H1 (cell line): ENCODE data around the gene EPHB3. TPM values are rescaled to one million over a fixed set of nuclear protein-coding genes. Genes with fewer than 3 reads are reported as not detected.

ENCODE experiments used
- CTCF ChIA-PET: fragments of 300-600 bp; sonication (Branson Sonifier 250); formaldehyde crosslinking; loops from one replicate; lab custom pipeline; 2021; ENCODE audit not compliant: partially characterized antibody; lab: Charles Lee
- POLR2A ChIA-PET: fragments of 300-600 bp; sonication (Branson Sonifier 250); formaldehyde crosslinking; loops from one replicate; lab custom pipeline; 2021; ENCODE audit warnings: inconsistent platforms; ENCODE audit not compliant: partially characterized antibody; lab: Charles Lee
- DNase-seq, 2 experiments: peaks; one replicate each; pipeline versions ENCODE4 v3.0.0 to v3.0.0-alpha.2; 2010 to 2022; ENCODE audit warnings: low spot score in 2 of 2, low read depth in 1 of 2, mixed read lengths in 1 of 2
- FAIRE-seq: peaks from 2 replicates; lab custom pipeline; 2011; peaks lifted over from hg19 to GRCh38; lab: Jason Lieb, UNC
- H2AFZ ChIP-seq: 2 replicates; pipeline ENCODE4 v1.8.1; 2012; ENCODE audit warnings: low read length, inconsistent platforms
- H2AK5ac ChIP-seq: 2 replicates; pipeline ENCODE4 v1.6.1; 2013; ENCODE audit warnings: low read depth, low read length
- H2BK120ac ChIP-seq: replicated peaks from 2 replicates; pipeline ENCODE3; 2013; ENCODE audit warnings: low read depth, low read length, inconsistent platforms
- H2BK12ac ChIP-seq: 2 replicates; pipeline ENCODE4 v1.6.1; 2013; ENCODE audit warnings: low read depth, low read length
- H2BK15ac ChIP-seq: 2 replicates; pipeline ENCODE4 v1.6.1; 2013; ENCODE audit warnings: low read length
- H2BK20ac ChIP-seq: 2 replicates; pipeline ENCODE4 v1.6.1; 2013; ENCODE audit warnings: low read length
- H2BK5ac ChIP-seq: 2 replicates; pipeline ENCODE4 v1.6.1; 2013; ENCODE audit warnings: low read depth, low read length
- H3K14ac ChIP-seq: 2 replicates; pipeline ENCODE4 v1.6.1; 2013; ENCODE audit warnings: inconsistent platforms; ENCODE audit not compliant: insufficient read length
- H3K18ac ChIP-seq: 2 replicates; pipeline ENCODE4 v1.6.1; 2013; ENCODE audit warnings: low read length; ENCODE audit errors: extremely low read depth
- H3K23ac ChIP-seq: 2 replicates; pipeline ENCODE4 v1.6.1; 2013; ENCODE audit warnings: inconsistent platforms; ENCODE audit not compliant: insufficient read length
- H3K23me2 ChIP-seq: 2 replicates; pipeline ENCODE4 v1.6.1; 2013; ENCODE audit warnings: low read depth, low read length
- H3K27ac ChIP-seq: 2 replicates; pipeline ENCODE4 v1.6.1; 2011; ENCODE audit warnings: low read depth, low read length, inconsistent platforms
- H3K27me3 ChIP-seq, 4 experiments: replicated peaks in 1 of 4; 1 replicate in 1 of 4; 2 replicates in 3 of 4; pipeline versions ENCODE4 v1.6.1 to v1.8.1; 2011 to 2013; ENCODE audit warnings: low read length in 3 of 4, mild to moderate bottlenecking in 3 of 4, inconsistent platforms in 2 of 4, mixed read lengths in 2 of 4, moderate library complexity in 1 of 4; ENCODE audit not compliant: control insufficient read depth in 3 of 4, insufficient read depth in 3 of 4; ENCODE audit errors: extremely low read depth in 1 of 4
- H3K36me3 ChIP-seq, 4 experiments: 2 replicates each; pipeline versions ENCODE4 v1.6.1 to v1.8.1; 2011 to 2013; ENCODE audit warnings: mild to moderate bottlenecking in 4 of 4, low read length in 3 of 4, moderate library complexity in 2 of 4, control low read depth in 1 of 4, inconsistent platforms in 1 of 4; ENCODE audit not compliant: insufficient read depth in 4 of 4, control insufficient read depth in 2 of 4
- H3K4ac ChIP-seq: replicated peaks from 2 replicates; pipeline ENCODE3; 2013; ENCODE audit warnings: low read length, low read depth, mixed read lengths, inconsistent platforms; ENCODE audit not compliant: insufficient read length
- H3K4me1 ChIP-seq, 4 experiments: replicated peaks in 1 of 4; 1 replicate in 1 of 4; 2 replicates in 3 of 4; pipeline versions ENCODE4 v1.6.1 to v1.8.1; 2011 to 2013; ENCODE audit warnings: low read length in 3 of 4, inconsistent platforms in 2 of 4, mixed read lengths in 1 of 4; ENCODE audit not compliant: insufficient read depth in 4 of 4, control insufficient read depth in 3 of 4
- H3K4me2 ChIP-seq, 2 experiments: 2 replicates each; pipeline versions ENCODE4 v1.6.1 to v1.8.1; 2011 to 2013; ENCODE audit warnings: low read depth in 2 of 2, low read length in 2 of 2, control low read depth in 1 of 2, inconsistent platforms in 1 of 2, mild to moderate bottlenecking in 1 of 2; ENCODE audit not compliant: insufficient read depth in 1 of 2
- H3K4me3 ChIP-seq, 4 experiments: fragments of 200-600, 300-600 bp in 1 of 4; sonication (generic), shearing (Covaris generic), sonication (Bioruptor Twin) in 1 of 4; 2 replicates each; pipeline versions ENCODE4 v1.5.1 to v1.8.1; 2011 to 2016; ENCODE audit warnings: low read length in 4 of 4, low read depth in 3 of 4, control low read depth in 2 of 4, inconsistent platforms in 2 of 4, mild to moderate bottlenecking in 2 of 4, mixed read lengths in 1 of 4, moderate library complexity in 1 of 4; ENCODE audit not compliant: insufficient read depth in 2 of 4; ENCODE audit errors: extremely low read depth in 1 of 4
- H3K56ac ChIP-seq: replicated peaks from 2 replicates; pipeline ENCODE3; 2013; ENCODE audit warnings: low read depth, mild to moderate bottlenecking, mixed read lengths, low read length, inconsistent platforms; ENCODE audit not compliant: insufficient read length
- H3K79me1 ChIP-seq: 2 replicates; pipeline ENCODE4 v1.6.1; 2013; ENCODE audit warnings: low read depth, low read length, control low read depth
- H3K79me2 ChIP-seq, 2 experiments: 2 replicates each; pipeline versions ENCODE4 v1.6.1 to v1.8.1; 2012 to 2013; ENCODE audit warnings: low read length in 2 of 2, mild to moderate bottlenecking in 2 of 2, inconsistent platforms in 1 of 2; ENCODE audit not compliant: insufficient read depth in 2 of 2, control insufficient read depth in 1 of 2
- H3K9ac ChIP-seq, 4 experiments: replicated peaks in 1 of 4; 1 replicate in 1 of 4; 2 replicates in 3 of 4; pipeline versions ENCODE4 v1.6.1 to v1.8.1; 2011 to 2013; ENCODE audit warnings: low read depth in 3 of 4, low read length in 3 of 4, control low read depth in 2 of 4, mild to moderate bottlenecking in 2 of 4, moderate library complexity in 2 of 4, inconsistent platforms in 1 of 4; ENCODE audit errors: extremely low read depth in 1 of 4
- H3K9me3 ChIP-seq, 2 experiments: 2 replicates each; pipeline versions ENCODE4 v1.6.1 to v1.8.1; 2012 to 2013; ENCODE audit warnings: mild to moderate bottlenecking in 2 of 2, moderate library complexity in 2 of 2, control low read depth in 1 of 2, inconsistent platforms in 1 of 2, low read depth in 1 of 2, low read length in 1 of 2, mixed read lengths in 1 of 2; ENCODE audit not compliant: insufficient read depth in 2 of 2
- H4K20me1 ChIP-seq, 2 experiments: replicated peaks in 1 of 2; 2 replicates each; pipeline versions ENCODE3 to v1.8.1; 2011 to 2013; ENCODE audit warnings: inconsistent platforms in 2 of 2, low read length in 2 of 2, mild to moderate bottlenecking in 1 of 2; ENCODE audit not compliant: insufficient read depth in 2 of 2, control insufficient read depth in 1 of 2
- H4K5ac ChIP-seq: 2 replicates; pipeline ENCODE4 v1.6.1; 2013; ENCODE audit warnings: low read length, low read depth, mixed read lengths, inconsistent platforms; ENCODE audit not compliant: insufficient read length
- H4K8ac ChIP-seq: 2 replicates; pipeline ENCODE4 v1.8.0; 2013; ENCODE audit warnings: mild to moderate bottlenecking, moderate library complexity, low read length, inconsistent platforms; ENCODE audit not compliant: insufficient read depth; ENCODE audit errors: extremely low read depth
- H4K91ac ChIP-seq: replicated peaks from 2 replicates; pipeline ENCODE3; 2013; ENCODE audit warnings: low read length, mixed read lengths, inconsistent platforms; ENCODE audit not compliant: insufficient read length
- CREB1 ChIP-seq: IDR thresholded peaks from 2 replicates; pipeline ENCODE4 v1.6.1; 2012; ENCODE audit warnings: inconsistent platforms
- CTBP2 ChIP-seq: IDR thresholded peaks from 2 replicates; pipeline ENCODE4 v1.7.0; 2011; ENCODE audit warnings: borderline replicate concordance, mild to moderate bottlenecking, moderate library complexity, mixed read lengths, low read length; ENCODE audit not compliant: insufficient read depth, insufficient read length
- JUND ChIP-seq: IDR thresholded peaks from 2 replicates; pipeline ENCODE4 v1.6.1; 2011; ENCODE audit warnings: mild to moderate bottlenecking, improper control_type of control experiment, low read length
- KDM5A ChIP-seq: fragments of 200-600 bp; IDR thresholded peaks from 2 replicates; pipeline ENCODE4 v1.7.1; 2012; ENCODE audit warnings: mild to moderate bottlenecking, low read length, inconsistent platforms, mixed read lengths
- POLR2AphosphoS5 ChIP-seq: IDR thresholded peaks from 2 replicates; pipeline ENCODE4 v1.6.1; 2011; ENCODE audit warnings: low read depth, low read length
- SP4 ChIP-seq: IDR thresholded peaks from 2 replicates; pipeline ENCODE4 v1.6.1; 2012; ENCODE audit warnings: low read length, inconsistent platforms
- SRF ChIP-seq: IDR thresholded peaks from 2 replicates; pipeline ENCODE4 v1.6.1; 2011; ENCODE audit warnings: mild to moderate bottlenecking, low read depth, low read length, moderate library complexity
- TAF7 ChIP-seq: optimal IDR thresholded peaks from 2 replicates; pipeline ENCODE3; 2011; ENCODE audit warnings: low read depth, mild to moderate bottlenecking, inconsistent platforms, low read length, moderate library complexity, borderline replicate concordance
- TCF12 ChIP-seq: IDR thresholded peaks from 2 replicates; pipeline ENCODE4 v1.6.1; 2011; ENCODE audit warnings: low read depth, mild to moderate bottlenecking, low read length
- ZNF274 ChIP-seq: IDR thresholded peaks from 2 replicates; pipeline ENCODE4 v1.7.0; 2012; ENCODE audit warnings: low read length, borderline replicate concordance; ENCODE audit errors: extremely low read depth
- polyA plus RNA-seq, 7 experiments: library from polyadenylated mRNA; depleted of rRNA in 3 of 7; stranded (reverse) in 5 of 7; unstranded in 2 of 7; fragments of >200 nt in 5 of 7; fragments of 200-250 nt in 2 of 7; gene quantifications; 1 replicate in 5 of 7; 2 replicates in 1 of 7; 4 replicates in 1 of 7; pipeline versions ENCODE4 v1.2.1 to v1.2.3, GENCODE V29; 2011 to 2013; ENCODE audit warnings: missing spikeins in 2 of 7, mixed read lengths in 2 of 7
- total RNA-seq: library from RNA; stranded (reverse); fragmentation: NEBNext Ultra II Directional; extraction: Animal tissue kit (Norgen Biotek cat#: 25700); gene quantifications from 2 replicates; pipeline ENCODE4 v1.2.1, GENCODE V29; 2021

The EPHB3 gene
- total and polyA plus RNA-seq, 2 of the 8 experiments (the other 6 are each of a cell fraction or from before 2014, with no cell fraction given): 0.41 to 0.91 TPM

- no peak overlapping the region for H3K4me3 ChIP-seq
- H3K23ac ChIP-seq: no peak overlapping the region
- H4K5ac ChIP-seq: no peak overlapping the region
- DNase-seq (no peak), FAIRE-seq (no peak)
- CTCF ChIA-PET: interaction anchor here (0.9 to 1.4 kb wide), 4 partner anchors 16 to 170 kb away, joined by 3 to 8 read pairs (median 6); partner anchors contain the start of gene EPHB3
- H3K79me2 ChIP-seq: no peaks in the 10 kb centered on the region
- H3K14ac ChIP-seq: no peak overlapping the region
- H2BK15ac ChIP-seq: no peak overlapping the region
- H3K4me2 ChIP-seq: no peak overlapping the region
- no peak overlapping the region for H4K91ac ChIP-seq
- TF ChIP-seq TAF7: no peak
- TF ChIP-seq KDM5A: no peak
- no peak for TF ChIP-seq CTBP2
- no peak for TF ChIP-seq SRF
- TF ChIP-seq ZNF274: no peak
- TF ChIP-seq POLR2AphosphoS5: no peak
- no peak for TF ChIP-seq JUND
- TF ChIP-seq SP4: no peak
- no peak for TF ChIP-seq CREB1
- no peak for TF ChIP-seq TCF12
- H2BK120ac ChIP-seq: no peak overlapping the region
- H3K9ac ChIP-seq: no peak overlapping the region
- peaks cover 19 to 42% (median 40%) of the 10 kb centered on the region in 4 experiments for H3K27me3 ChIP-seq
- H3K9me3 ChIP-seq: no peaks in the 10 kb centered on the region
- H3K4me1 ChIP-seq: peaks cover 6 to 13% (median 8%) of the 10 kb centered on the region in 4 experiments
- H3K56ac ChIP-seq: no peak overlapping the region
- H2BK5ac ChIP-seq: no peak overlapping the region
- no peak overlapping the region for H2AFZ ChIP-seq
- H3K18ac ChIP-seq: no peak overlapping the region
- no peak overlapping the region for H2AK5ac ChIP-seq
- H2BK20ac ChIP-seq: no peak overlapping the region
- peaks cover 0 to 5% of the 10 kb centered on the region in 2 experiments for H4K20me1 ChIP-seq
- no peak overlapping the region for H3K4ac ChIP-seq
- POLR2A ChIA-PET: no interaction called here
- H3K79me1 ChIP-seq: no peaks in the 10 kb centered on the region
- no peak overlapping the region for H2BK12ac ChIP-seq
- no peak overlapping the region for H3K27ac ChIP-seq
- H3K23me2 ChIP-seq: peaks cover 15% of the 10 kb centered on the region; the same call in 1 of the 2 replicates
- H3K36me3 ChIP-seq: no peaks in the 10 kb centered on the region
- no peak overlapping the region for H4K8ac ChIP-seq
Measured at GRCh38 chr3:184608209-184608608, 46.6 kb downstream of the EPHB3 start.
